AG09309 (cell line): ENCODE results near the gene WNT3.
"Not testable (repeated sequence)": the region's sequence is repeated elsewhere in the genome, so short reads cannot be mapped to it uniquely, and the experiment has no call there.

Experiments
- DNase-seq: peaks from one replicate; pipeline ENCODE4 v3.0.0-alpha.2; 2010; ENCODE audit warnings: low read depth
- H3K4me3 ChIP-seq: 2 replicates; pipeline ENCODE4 v1.5.1; 2011; ENCODE audit warnings: mild to moderate bottlenecking, low read depth, low read length, moderate library complexity; ENCODE audit not compliant: control insufficient read depth
- TF ChIP-seq, protein P1 (sequence below): IDR thresholded peaks from 2 replicates; pipeline ENCODE4 v1.5.1; 2011; ENCODE audit warnings: mild to moderate bottlenecking, low read depth, low read length, inconsistent platforms; ENCODE audit not compliant: insufficient read depth, control insufficient read depth; ENCODE audit errors: missing control alignments

Gene WNT3

DNA sequence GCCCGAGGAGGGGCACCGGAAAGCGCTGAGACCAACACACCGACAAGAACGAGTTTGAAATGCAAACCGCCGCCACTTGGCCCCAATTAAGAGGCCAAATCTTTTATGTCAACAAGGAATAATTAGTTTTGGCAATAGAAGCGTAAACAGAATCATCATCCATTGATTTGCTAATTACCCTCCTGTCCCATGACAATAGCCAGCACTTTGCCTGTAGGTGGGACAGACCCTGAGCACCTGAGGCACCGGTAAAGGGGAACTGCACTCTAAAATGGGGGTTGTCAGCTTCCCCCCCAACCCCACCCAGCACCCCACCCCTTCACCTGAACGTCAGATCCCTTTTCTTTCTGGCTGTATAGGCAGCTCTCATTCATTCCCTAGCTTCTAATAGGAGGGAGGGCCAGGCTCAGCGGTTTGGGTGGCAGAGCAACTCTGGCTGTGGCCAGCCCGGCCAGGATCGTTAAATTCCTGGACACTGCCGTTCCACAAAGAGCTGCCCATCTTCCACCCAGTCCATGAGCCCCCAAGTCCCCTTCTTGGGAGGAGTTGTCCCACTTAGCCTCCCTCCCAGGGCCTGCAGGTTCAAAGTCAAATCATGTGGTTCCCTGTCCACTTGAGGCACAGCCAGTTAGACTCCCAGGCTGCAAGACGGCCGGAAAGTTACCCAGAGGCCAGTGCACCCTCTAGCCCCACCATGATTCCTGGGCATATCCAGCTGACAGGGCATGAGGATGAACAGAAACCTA, 45.8 kb downstream of the WNT3 start:
- no peak for DNase-seq
- TF ChIP-seq, protein P1, sequence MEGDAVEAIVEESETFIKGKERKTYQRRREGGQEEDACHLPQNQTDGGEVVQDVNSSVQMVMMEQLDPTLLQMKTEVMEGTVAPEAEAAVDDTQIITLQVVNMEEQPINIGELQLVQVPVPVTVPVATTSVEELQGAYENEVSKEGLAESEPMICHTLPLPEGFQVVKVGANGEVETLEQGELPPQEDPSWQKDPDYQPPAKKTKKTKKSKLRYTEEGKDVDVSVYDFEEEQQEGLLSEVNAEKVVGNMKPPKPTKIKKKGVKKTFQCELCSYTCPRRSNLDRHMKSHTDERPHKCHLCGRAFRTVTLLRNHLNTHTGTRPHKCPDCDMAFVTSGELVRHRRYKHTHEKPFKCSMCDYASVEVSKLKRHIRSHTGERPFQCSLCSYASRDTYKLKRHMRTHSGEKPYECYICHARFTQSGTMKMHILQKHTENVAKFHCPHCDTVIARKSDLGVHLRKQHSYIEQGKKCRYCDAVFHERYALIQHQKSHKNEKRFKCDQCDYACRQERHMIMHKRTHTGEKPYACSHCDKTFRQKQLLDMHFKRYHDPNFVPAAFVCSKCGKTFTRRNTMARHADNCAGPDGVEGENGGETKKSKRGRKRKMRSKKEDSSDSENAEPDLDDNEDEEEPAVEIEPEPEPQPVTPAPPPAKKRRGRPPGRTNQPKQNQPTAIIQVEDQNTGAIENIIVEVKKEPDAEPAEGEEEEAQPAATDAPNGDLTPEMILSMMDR = no peak
- peak overlapping the region; percentile 45; the same call in 1 of the 2 replicates for H3K4me3 ChIP-seq

DNA sequence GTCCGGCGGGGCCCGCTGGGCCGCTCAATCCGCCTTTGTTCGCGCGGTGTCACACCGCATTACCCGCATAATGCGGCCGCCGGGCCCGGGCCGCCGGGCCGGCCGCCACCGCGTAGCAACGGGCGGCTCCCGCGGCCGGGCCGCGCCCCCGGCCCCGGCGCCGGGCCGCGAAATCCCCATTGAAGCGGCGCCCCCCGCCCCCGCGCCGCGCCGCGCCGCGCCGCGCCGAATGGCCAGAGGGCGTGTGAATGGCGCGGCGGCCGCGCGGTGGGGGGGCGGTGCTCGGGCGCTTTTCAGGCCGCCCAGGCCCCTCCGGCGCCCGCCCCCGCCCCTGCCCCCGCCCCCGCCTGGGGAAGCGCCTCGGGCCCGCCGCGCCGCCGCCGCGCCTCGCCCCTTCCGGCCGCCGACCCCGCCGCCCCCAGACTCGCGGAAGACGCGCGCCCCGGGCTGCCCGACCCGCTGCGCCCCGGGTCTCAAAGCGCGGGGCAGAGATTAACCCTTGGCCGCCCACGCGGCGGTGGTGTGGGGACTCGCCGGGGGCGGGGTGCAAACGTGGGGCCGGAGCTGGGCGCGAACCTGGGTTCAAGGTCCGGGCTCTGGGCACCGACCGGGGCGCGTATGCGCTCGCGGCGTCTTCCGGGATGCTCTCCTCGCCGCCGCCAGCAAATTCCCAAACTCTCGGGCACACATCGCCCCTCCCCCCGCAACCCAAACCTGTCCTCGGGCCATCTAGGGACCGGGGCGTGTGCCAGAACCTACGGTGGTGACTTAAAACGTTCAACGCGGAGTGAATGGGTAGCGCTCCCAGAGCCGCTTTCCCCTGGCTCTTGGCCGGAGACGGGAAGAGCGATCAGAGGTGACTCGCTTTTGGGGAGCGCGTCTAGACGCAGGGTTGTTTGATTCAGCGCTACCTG, 46.7 kb downstream of the WNT3 start:
- peak overlapping the region; percentile 45 for H3K4me3 ChIP-seq
- DNase-seq = no peak
- TF ChIP-seq, protein P1 = no peak

DNA sequence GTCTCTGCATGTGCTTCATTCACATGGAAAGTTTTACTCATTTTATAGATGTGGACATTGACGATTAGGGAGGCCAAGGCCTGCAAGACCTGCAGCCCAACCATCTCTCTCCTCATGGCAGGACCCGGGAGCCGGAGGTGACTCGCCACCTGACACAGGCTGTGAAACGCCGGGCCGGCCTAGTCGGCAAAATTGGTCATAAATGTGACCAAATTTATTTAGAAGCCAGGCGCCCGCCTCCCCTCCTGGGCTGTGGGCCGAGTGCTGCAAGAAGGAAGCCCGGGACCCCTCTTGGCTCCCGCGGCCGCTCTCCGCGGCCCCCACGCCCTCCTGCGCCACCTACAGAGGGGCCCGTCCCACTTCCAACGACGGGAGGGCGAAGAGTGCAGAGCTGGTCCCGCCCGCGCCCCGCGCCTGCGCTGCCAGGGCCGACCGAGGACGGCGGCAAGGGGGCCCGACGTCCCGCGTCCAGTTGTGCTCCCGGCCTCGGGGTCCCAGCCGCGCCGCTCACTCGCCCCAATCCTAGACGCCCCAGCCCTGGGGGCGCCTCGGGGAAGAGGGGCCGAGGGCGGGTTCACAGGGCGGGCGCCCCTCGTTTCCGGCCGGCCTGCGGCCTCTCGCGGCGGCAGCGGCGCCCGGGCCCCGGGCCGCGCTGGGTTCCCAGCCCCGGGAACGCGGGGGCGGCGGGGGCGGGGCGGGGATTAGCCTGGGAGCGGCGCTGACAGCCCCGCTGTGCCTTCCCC, 47.5 kb downstream of the WNT3 start:
- DNase-seq = no peak
- TF ChIP-seq, protein P1 = no peak
- peak overlapping the region; percentile 35 for H3K4me3 ChIP-seq

DNA sequence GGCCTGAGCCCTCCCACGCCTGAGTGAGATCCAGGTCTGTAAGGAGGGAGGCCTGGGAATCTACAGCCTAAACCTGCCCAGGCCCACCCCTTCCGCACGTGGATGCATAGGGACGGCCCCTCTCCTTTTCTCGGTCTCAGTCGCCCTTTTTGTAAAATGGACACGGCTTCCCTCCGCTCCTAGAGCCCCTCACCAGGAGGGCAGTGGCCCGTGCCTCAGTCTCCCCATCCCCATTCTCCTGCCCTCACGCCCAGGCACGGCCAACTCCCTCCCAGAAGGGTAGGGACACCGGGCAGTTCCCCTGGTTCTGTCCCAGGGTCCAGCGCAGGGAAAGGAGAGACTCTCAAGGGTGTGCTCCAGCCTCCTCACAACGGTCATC, 48.1 kb downstream of the WNT3 start:
- H3K4me3 ChIP-seq = no peak overlapping the region
- no peak for DNase-seq
- TF ChIP-seq, protein P1 = no peak

DNA sequence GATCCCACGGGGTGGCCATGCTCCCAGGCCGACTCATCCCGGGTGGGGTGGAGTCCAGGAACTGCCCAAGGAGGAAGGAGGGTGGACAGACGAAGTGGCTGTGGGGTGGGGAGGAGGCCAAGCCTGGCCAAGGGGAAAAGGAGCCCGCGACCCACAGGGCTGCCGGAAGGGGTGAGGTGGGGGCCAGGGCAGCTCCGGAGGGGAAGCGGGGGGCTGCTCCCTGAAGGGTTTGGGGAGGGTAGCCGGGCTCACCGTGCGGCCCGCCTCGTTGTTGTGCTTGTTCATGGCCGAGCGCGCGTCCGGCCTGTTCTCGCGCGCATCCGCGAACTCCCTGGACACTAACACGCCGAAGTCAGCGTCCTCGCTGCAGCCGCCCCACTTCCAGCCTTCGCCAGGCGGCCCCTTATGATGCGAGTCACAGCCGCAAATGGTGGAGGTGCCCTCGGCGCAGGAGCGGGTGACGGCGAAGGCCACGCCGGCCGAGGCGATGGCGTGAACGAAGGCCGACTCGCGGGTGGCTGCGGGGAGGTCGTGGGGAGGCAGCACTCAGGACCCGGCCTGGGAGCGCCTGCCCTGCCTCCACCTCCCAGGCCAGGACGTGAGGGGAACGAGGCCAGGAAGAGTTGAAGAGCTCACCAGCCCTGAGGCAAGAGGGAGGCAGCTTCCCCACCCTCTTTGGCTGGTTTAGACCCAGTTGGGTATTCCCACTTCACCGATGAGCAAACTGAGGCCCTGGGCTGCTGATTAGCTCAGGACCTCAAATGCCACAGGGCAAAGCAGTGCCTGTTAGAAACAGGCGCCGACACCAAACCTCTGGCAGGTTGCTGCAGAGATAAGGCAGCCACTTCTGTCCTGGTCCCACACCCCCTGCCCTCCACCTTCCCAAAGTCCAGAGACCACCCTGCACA, 48.7 kb downstream of the WNT3 start:
- DNase-seq = no peak
- H3K4me3 ChIP-seq = no peak overlapping the region; the same call in 1 of the 2 replicates

DNA sequence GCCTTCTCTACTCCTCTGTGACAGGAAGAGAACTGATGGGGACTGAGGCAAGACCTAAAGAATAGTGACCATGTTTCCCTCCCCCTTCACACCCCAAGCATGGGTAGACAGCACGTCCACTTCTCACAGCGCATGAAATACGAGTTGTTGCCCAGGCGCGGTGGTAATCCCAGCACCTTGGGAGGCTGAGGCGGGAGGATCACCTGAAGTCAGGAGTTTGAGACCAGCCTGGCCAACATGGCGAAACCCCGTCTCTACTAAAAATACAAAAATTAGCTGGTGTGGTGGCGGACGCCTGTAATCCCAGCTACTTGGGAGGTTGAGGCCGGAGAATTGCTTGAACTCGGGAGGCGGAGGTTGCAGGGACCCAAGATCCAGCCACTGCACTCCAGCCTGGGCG, 49.6 kb downstream of the WNT3 start:
- not testable (repeated sequence) for H3K4me3 ChIP-seq, DNase-seq

More for the DNA sequence above, 48.7 kb downstream of the WNT3 start:
- TF ChIP-seq, protein P1 = no peak
